IMR-90 (cell line): Measurements from ENCODE around the gene AFG3L2. TPM values are rescaled to one million over a fixed set of nuclear protein-coding genes. Genes with fewer than 3 reads are reported as not detected.

Source experiments
- ATAC-seq: fragments of 200-7000 bp; cut with Tn5 transposase; 2 replicates; pipeline ENCODE4 v1.9.1; 2020; ENCODE audit warnings: low read depth, mild to moderate bottlenecking, moderate library complexity
- BruUV-seq: library from RNA; stranded (reverse); fragments of 400-500 nt; replicated peaks from 2 replicates; lab custom pipeline; 2021; lab: Mats Ljungman, UMichigan
- CTCF ChIA-PET: fragments of 300-600 bp; formaldehyde crosslinking; extraction: SDS; loops from one replicate; lab custom pipeline; 2021; ENCODE audit warnings: antibody characterized with exemption; lab: Yijun Ruan, JAX
- POLR2A ChIA-PET: fragments of 300-600 bp; sonication (Branson Sonifier 250); formaldehyde crosslinking; loops from one replicate; lab custom pipeline; 2022; ENCODE audit warnings: antibody characterized with exemption; ENCODE audit not compliant: unreplicated experiment; lab: Charles Lee
- DNase-seq: peaks from one replicate; pipeline ENCODE4 v3.0.0; 2013
- H2AFZ ChIP-seq: replicated peaks from 2 replicates; pipeline ENCODE3; 2013; ENCODE audit warnings: low read length, mild to moderate bottlenecking; ENCODE audit not compliant: poor library complexity
- H2AK5ac ChIP-seq: 2 replicates; pipeline ENCODE4 v1.6.1; 2013; ENCODE audit warnings: low read depth, low read length, inconsistent platforms
- H2AK9ac ChIP-seq: replicated peaks from 2 replicates; pipeline ENCODE3; 2013; ENCODE audit warnings: mild to moderate bottlenecking, low read depth, low read length, moderate library complexity; ENCODE audit not compliant: poor library complexity
- H2BK120ac ChIP-seq: 2 replicates; pipeline ENCODE4 v1.6.1; 2013; ENCODE audit warnings: low read depth, low read length, inconsistent platforms
- H2BK15ac ChIP-seq: 3 replicates; pipeline ENCODE4 v1.6.1; 2013; ENCODE audit warnings: low read depth, low read length, inconsistent platforms
- H2BK20ac ChIP-seq: 2 replicates; pipeline ENCODE4 v1.6.1; 2013; ENCODE audit warnings: low read depth, mild to moderate bottlenecking, inconsistent platforms, low read length, moderate library complexity
- H2BK5ac ChIP-seq: 2 replicates; pipeline ENCODE4 v1.6.1; 2013; ENCODE audit warnings: mild to moderate bottlenecking, low read depth, low read length, inconsistent platforms; ENCODE audit not compliant: poor library complexity, severe bottlenecking
- H3K14ac ChIP-seq: replicated peaks from 2 replicates; pipeline ENCODE4 v1.6.1; 2013; ENCODE audit warnings: low read depth, low read length, inconsistent platforms
- H3K18ac ChIP-seq: 2 replicates; pipeline ENCODE4 v1.6.1; 2013; ENCODE audit warnings: low read depth, low read length, control low read depth
- H3K23ac ChIP-seq: 2 replicates; pipeline ENCODE4 v1.6.1; 2013; ENCODE audit warnings: low read depth, low read length, inconsistent platforms
- H3K27ac ChIP-seq: 2 replicates; pipeline ENCODE4 v1.5.1; 2013; ENCODE audit warnings: mild to moderate bottlenecking, control low read depth, low read length; ENCODE audit not compliant: insufficient read depth
- H3K27me3 ChIP-seq: 2 replicates; pipeline ENCODE4 v1.6.1; 2013; ENCODE audit warnings: low read length; ENCODE audit not compliant: control insufficient read depth, insufficient read depth
- H3K36me3 ChIP-seq: 2 replicates; pipeline ENCODE4 v1.6.1; 2013; ENCODE audit warnings: low read length, mixed read lengths; ENCODE audit not compliant: control insufficient read depth, insufficient read depth
- H3K4ac ChIP-seq: 2 replicates; pipeline ENCODE4 v1.6.1; 2013; ENCODE audit warnings: low read depth, low read length, inconsistent platforms
- H3K4me1 ChIP-seq: 2 replicates; pipeline ENCODE4 v1.6.1; 2013; ENCODE audit warnings: low read length, mixed read lengths; ENCODE audit not compliant: control insufficient read depth, insufficient read depth
- H3K4me2 ChIP-seq: 2 replicates; pipeline ENCODE4 v1.6.1; 2013; ENCODE audit warnings: low read depth, mild to moderate bottlenecking, control low read depth, low read length, moderate library complexity
- H3K4me3 ChIP-seq: 2 replicates; pipeline ENCODE4 v1.5.1; 2013; ENCODE audit warnings: low read depth, mild to moderate bottlenecking, control low read depth, low read length, moderate library complexity; ENCODE audit not compliant: insufficient read depth
- H3K56ac ChIP-seq: 2 replicates; pipeline ENCODE4 v1.6.1; 2013; ENCODE audit warnings: low read length, inconsistent platforms; ENCODE audit not compliant: insufficient read depth; ENCODE audit errors: extremely low read depth
- H3K79me1 ChIP-seq, 2 experiments: 2 replicates each; pipeline ENCODE4 v1.6.1; 2013; ENCODE audit warnings: low read length in 2 of 2, inconsistent platforms in 1 of 2, low read depth in 1 of 2
- H3K9ac ChIP-seq: 2 replicates; pipeline ENCODE4 v1.6.1; 2013; ENCODE audit warnings: low read depth, low read length, control low read depth
- H3K9me1 ChIP-seq: 2 replicates; pipeline ENCODE4 v1.6.1; 2013; ENCODE audit warnings: low read length, inconsistent platforms; ENCODE audit not compliant: insufficient read depth
- H3K9me3 ChIP-seq: 2 replicates; pipeline ENCODE4 v1.6.1; 2013; ENCODE audit warnings: low read length; ENCODE audit not compliant: control insufficient read depth, insufficient read depth
- H4K20me1 ChIP-seq: 2 replicates; pipeline ENCODE4 v1.6.1; 2013; ENCODE audit warnings: low read length, inconsistent platforms; ENCODE audit not compliant: insufficient read depth
- H4K5ac ChIP-seq: 2 replicates; pipeline ENCODE4 v1.6.1; 2013; ENCODE audit warnings: mild to moderate bottlenecking, low read depth, low read length, control low read depth
- H4K8ac ChIP-seq, 2 experiments: 2 replicates each; pipeline ENCODE4 v1.6.1; 2013; ENCODE audit warnings: low read depth in 2 of 2, low read length in 2 of 2, control low read depth in 1 of 2, inconsistent platforms in 1 of 2
- H4K91ac ChIP-seq: 2 replicates; pipeline ENCODE4 v1.6.1; 2013; ENCODE audit warnings: low read depth, low read length, inconsistent platforms; ENCODE audit not compliant: insufficient read depth
- BHLHE40 ChIP-seq: fragments of 150-350 bp; IDR thresholded peaks from 2 replicates; pipeline ENCODE4 v1.6.1; 2016; ENCODE audit warnings: mild to moderate bottlenecking, low read depth, low read length
- CEBPB ChIP-seq: IDR thresholded peaks from 2 replicates; pipeline ENCODE4 v1.6.1; 2012; ENCODE audit warnings: low read depth, low read length, improper control_type of control experiment
- CHD1 ChIP-seq: IDR thresholded peaks from 2 replicates; pipeline ENCODE4 v1.6.1; 2012; ENCODE audit warnings: low read depth, low read length, improper control_type of control experiment
- FOS ChIP-seq: fragments of 150-350 bp; IDR thresholded peaks from 2 replicates; pipeline ENCODE4 v1.6.1; 2016; ENCODE audit warnings: low read depth, low read length
- MAFK ChIP-seq: IDR thresholded peaks from 2 replicates; pipeline ENCODE4 v1.6.1; 2012; ENCODE audit warnings: low read depth, low read length, improper control_type of control experiment
- MAZ ChIP-seq: IDR thresholded peaks from 2 replicates; pipeline ENCODE4 v1.6.1; 2012; ENCODE audit warnings: low read depth, mild to moderate bottlenecking, low read length, improper control_type of control experiment, moderate library complexity, borderline replicate concordance
- MXI1 ChIP-seq: IDR thresholded peaks from 2 replicates; pipeline ENCODE4 v1.6.1; 2012; ENCODE audit warnings: low read depth, mild to moderate bottlenecking, low read length, moderate library complexity, borderline replicate concordance
- NFE2L2 ChIP-seq: fragments of 150-350 bp; IDR thresholded peaks from 2 replicates; pipeline ENCODE4 v1.6.1; 2016; ENCODE audit warnings: low read depth, mild to moderate bottlenecking, low read length
- POLR2A ChIP-seq: IDR thresholded peaks from 2 replicates; pipeline ENCODE4 v1.6.1; 2012; ENCODE audit warnings: mild to moderate bottlenecking, low read depth, low read length
- RAD21 ChIP-seq: IDR thresholded peaks from 2 replicates; pipeline ENCODE4 v1.6.1; 2012; ENCODE audit warnings: low read length, improper control_type of control experiment
- RCOR1 ChIP-seq: IDR thresholded peaks from 2 replicates; pipeline ENCODE4 v1.6.1; 2012; ENCODE audit warnings: mild to moderate bottlenecking, low read length, improper control_type of control experiment; ENCODE audit not compliant: insufficient replicate concordance
- RFX5 ChIP-seq: IDR thresholded peaks from 2 replicates; pipeline ENCODE4 v1.8.0; 2012; ENCODE audit warnings: low read depth, mild to moderate bottlenecking, low read length, moderate library complexity
- SMC3 ChIP-seq: fragments of 150-350 bp; IDR thresholded peaks from 2 replicates; pipeline ENCODE4 v1.6.1; 2016; ENCODE audit warnings: low read depth, mild to moderate bottlenecking, antibody characterized with exemption, low read length, moderate library complexity
- WGBS, 2 experiments: methylation state at CpG; one replicate each; pipeline versions ENCODE4 v1.1.5 to v1.1.7; 2013; ENCODE audit warnings: missing lambda C conversion rate in 2 of 2; ENCODE audit not compliant: insufficient read length in 1 of 2; ENCODE audit errors: extremely low coverage in 2 of 2; 5-methylcytosine and 5-hydroxymethylcytosine counted together
- dilution Hi-C: fragments of 300-500 bp; cut with HindIII; formaldehyde crosslinking; loops from one replicate; pipeline ENCODE4 v1.14.3; 2018; ENCODE audit warnings: low sequenced_read_pairs; ENCODE audit not compliant: unreplicated experiment
- in situ Hi-C: fragments of 300-500 bp; cut with MboI; formaldehyde crosslinking; loops from 3 replicates; pipeline ENCODE4 v1.14.3; 2019; ENCODE audit warnings: low sequenced_read_pairs, inconsistent platforms, mixed read lengths
- intact Hi-C: fragments of 100-400 bp; cut with micrococcal nuclease; formaldehyde crosslinking; loops from 2 replicates; pipeline ENCODE4 v1.10.0; 2022
- polyA plus RNA-seq, 3 experiments: library from polyadenylated mRNA; depleted of rRNA; stranded (reverse); fragments of >200 nt; gene quantifications; 2 replicates each; pipeline ENCODE4 v1.2.3, GENCODE V29; 2012; ENCODE audit warnings: low replicate concordance in 1 of 3
- total RNA-seq: library from RNA; depleted of rRNA; stranded (reverse); fragments of >200 nt; gene quantifications from 2 replicates; pipeline ENCODE4 v1.2.3, GENCODE V29; 2012
- TF ChIP-seq, protein P1 (sequence below): conservative IDR thresholded peaks from 2 replicates; pipeline ENCODE4 v1.5.1; 2012; ENCODE audit warnings: mild to moderate bottlenecking, low read depth, low read length, improper control_type of control experiment
- TF ChIP-seq, protein P2 (sequence below): fragments of 150-350 bp; IDR thresholded peaks from 2 replicates; pipeline ENCODE4 v1.6.1; 2016; ENCODE audit warnings: low read depth, mild to moderate bottlenecking, low read length, moderate library complexity, borderline replicate concordance
- TF ChIP-seq, protein P3 (sequence below): fragments of 150-350 bp; IDR thresholded peaks from 2 replicates; pipeline ENCODE4 v1.6.1; 2017; ENCODE audit warnings: mild to moderate bottlenecking, antibody characterized with exemption, low read length, low read depth

AFG3L2 gene
- total and polyA plus RNA-seq, 2 of the 4 experiments (the other 2 are of a cell fraction): 26.9 to 37.6 TPM

DNA sequence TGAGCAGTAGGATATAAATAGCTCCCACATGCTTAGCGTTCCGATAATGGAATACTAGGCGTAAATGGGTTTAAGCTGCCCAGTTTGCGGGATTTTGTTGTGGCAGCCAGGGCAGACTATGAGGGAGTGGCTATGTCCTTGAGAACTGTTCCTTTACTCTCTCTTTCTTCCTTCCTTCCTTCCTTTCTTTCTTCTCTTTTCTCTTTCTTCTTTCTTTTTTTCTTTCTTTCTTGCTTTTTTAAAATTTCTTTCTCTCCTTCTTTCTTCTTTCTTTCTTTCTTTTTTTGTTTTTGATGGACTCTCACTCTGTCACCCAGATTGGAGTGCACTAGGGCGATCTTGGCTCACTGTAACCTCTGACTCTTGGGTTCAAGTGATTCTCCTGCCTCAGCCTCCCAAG is 21.6 kb upstream of the AFG3L2 start:
- in situ Hi-C loops: loop anchor here (5.0 kb wide), 1 partner anchor 134 kb away; no protein-coding TSS in a partner anchor
- dilution Hi-C loops: no loop called here
- BruUV-seq: no TSS peak

More for the DNA sequence above, 21.6 kb upstream of the AFG3L2 start:
- no CpG with 5 or more reads among the region's 5 CpGs for WGBS, 2 experiments
- Histone ChIP-seq H3K18ac (no peak overlapping the region), H2AK9ac (no peak overlapping the region), H2BK20ac (no peak overlapping the region), H3K4me2 (no peak overlapping the region), H4K91ac (no peak overlapping the region), H3K27ac (no peak overlapping the region), H2BK120ac (no peak overlapping the region), H3K4me3 (no peak overlapping the region), H4K8ac (no peak overlapping the region), H2BK15ac (no peak overlapping the region), H3K36me3 (no peaks in the 10 kb centered on the region), H3K9me3 (no peaks in the 10 kb centered on the region), H3K27me3 (peaks cover 3% of the 10 kb centered on the region; the same call in 1 of the 2 replicates), H4K20me1 (no peaks in the 10 kb centered on the region), H3K4me1 (no peaks in the 10 kb centered on the region), H3K23ac (no peak overlapping the region), H3K9ac (no peak overlapping the region), H3K4ac (no peak overlapping the region), H3K79me1 (no peaks in the 10 kb centered on the region), H2BK5ac (no peak overlapping the region), H3K14ac (no peak overlapping the region), H4K5ac (no peak overlapping the region), H2AK5ac (no peak overlapping the region), H2AFZ (no peak overlapping the region), H3K56ac (no peak overlapping the region), H3K9me1 (no peaks in the 10 kb centered on the region)
- DNase-seq: no peak
- POLR2A ChIA-PET: no interaction called here
- intact Hi-C loops: no loop called here
- CTCF ChIA-PET: no interaction called here
- no peak for TF ChIP-seq POLR2A
- TF ChIP-seq RCOR1: no peak
- TF ChIP-seq, protein P1, sequence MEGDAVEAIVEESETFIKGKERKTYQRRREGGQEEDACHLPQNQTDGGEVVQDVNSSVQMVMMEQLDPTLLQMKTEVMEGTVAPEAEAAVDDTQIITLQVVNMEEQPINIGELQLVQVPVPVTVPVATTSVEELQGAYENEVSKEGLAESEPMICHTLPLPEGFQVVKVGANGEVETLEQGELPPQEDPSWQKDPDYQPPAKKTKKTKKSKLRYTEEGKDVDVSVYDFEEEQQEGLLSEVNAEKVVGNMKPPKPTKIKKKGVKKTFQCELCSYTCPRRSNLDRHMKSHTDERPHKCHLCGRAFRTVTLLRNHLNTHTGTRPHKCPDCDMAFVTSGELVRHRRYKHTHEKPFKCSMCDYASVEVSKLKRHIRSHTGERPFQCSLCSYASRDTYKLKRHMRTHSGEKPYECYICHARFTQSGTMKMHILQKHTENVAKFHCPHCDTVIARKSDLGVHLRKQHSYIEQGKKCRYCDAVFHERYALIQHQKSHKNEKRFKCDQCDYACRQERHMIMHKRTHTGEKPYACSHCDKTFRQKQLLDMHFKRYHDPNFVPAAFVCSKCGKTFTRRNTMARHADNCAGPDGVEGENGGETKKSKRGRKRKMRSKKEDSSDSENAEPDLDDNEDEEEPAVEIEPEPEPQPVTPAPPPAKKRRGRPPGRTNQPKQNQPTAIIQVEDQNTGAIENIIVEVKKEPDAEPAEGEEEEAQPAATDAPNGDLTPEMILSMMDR: no peak
- TF ChIP-seq MXI1: no peak
- TF ChIP-seq SMC3: no peak
- TF ChIP-seq RFX5: no peak
- TF ChIP-seq, protein P2, sequence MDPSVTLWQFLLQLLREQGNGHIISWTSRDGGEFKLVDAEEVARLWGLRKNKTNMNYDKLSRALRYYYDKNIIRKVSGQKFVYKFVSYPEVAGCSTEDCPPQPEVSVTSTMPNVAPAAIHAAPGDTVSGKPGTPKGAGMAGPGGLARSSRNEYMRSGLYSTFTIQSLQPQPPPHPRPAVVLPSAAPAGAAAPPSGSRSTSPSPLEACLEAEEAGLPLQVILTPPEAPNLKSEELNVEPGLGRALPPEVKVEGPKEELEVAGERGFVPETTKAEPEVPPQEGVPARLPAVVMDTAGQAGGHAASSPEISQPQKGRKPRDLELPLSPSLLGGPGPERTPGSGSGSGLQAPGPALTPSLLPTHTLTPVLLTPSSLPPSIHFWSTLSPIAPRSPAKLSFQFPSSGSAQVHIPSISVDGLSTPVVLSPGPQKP: no peak
- TF ChIP-seq, protein P3, sequence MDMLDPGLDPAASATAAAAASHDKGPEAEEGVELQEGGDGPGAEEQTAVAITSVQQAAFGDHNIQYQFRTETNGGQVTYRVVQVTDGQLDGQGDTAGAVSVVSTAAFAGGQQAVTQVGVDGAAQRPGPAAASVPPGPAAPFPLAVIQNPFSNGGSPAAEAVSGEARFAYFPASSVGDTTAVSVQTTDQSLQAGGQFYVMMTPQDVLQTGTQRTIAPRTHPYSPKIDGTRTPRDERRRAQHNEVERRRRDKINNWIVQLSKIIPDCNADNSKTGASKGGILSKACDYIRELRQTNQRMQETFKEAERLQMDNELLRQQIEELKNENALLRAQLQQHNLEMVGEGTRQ: no peak
- no peak for TF ChIP-seq CHD1
- no peak for TF ChIP-seq BHLHE40
- no peak for TF ChIP-seq CEBPB
- TF ChIP-seq MAFK: no peak
- TF ChIP-seq NFE2L2: no peak
- TF ChIP-seq MAZ: no peak
- no peak for TF ChIP-seq FOS
- no peak for TF ChIP-seq RAD21
- ATAC-seq: no peak
